ENCODE measurements around the gene TAS2R3. TPM values are rescaled to one million over a fixed set of nuclear protein-coding genes. Genes with fewer than 3 reads are reported as not detected.
A peak's percentile ranks its signal among the peaks of the same experiment; 100 is the strongest.

TAS2R3 gene
- total and polyA plus RNA-seq, 9 of the 15 experiments (the other 6 are each of a cell fraction or from before 2014, with no cell fraction given) = 0.37 to 1.9 (median 1.2) TPM; not detected in 2

- TF ChIP-seq CTCF (IDR thresholded peaks at IDR 0.05 in 2 of 3, conservative IDR thresholded peaks at IDR 0.05 in 1 of 3; ENCODE audit: insufficient read depth in 2 of 3, low read depth in 1 of 3, low read length in 3 of 3) (peak; percentile 69 to 89 (median 84)), KLF16 (IDR thresholded peaks at IDR 0.05) (0 out of 2 replicates have a peak, but pooled peaks have one; percentile 26), REST (IDR thresholded peaks at IDR 0.05; ENCODE audit: borderline replicate concordance) (peak; percentile 21; the same call in 1 of the 2 replicates), REST (CRISPR knock-in tag; IDR thresholded peaks at IDR 0.05; ENCODE audit: low read depth) (no peak), TBP (optimal IDR thresholded peaks at IDR 0.05; ENCODE audit: low read depth, low read length) (no peak), RERE (CRISPR knock-in tag; IDR thresholded peaks at IDR 0.05; ENCODE audit: borderline replicate concordance) (no peak), SMARCA4 (IDR thresholded peaks at IDR 0.05) (no peak), SIRT6 (IDR thresholded peaks at IDR 0.05; ENCODE audit: low read depth, low read length) (no peak), ZNF551 (CRISPR knock-in tag; IDR thresholded peaks at IDR 0.05) (no peak), FOXK2 (conservative IDR thresholded peaks at IDR 0.05 in 1 of 2, IDR thresholded peaks at IDR 0.05 in 1 of 2; ENCODE audit: low read depth in 2 of 2) (0 out of 4 replicates have a peak, but pooled peaks have one; percentile 24 to 46), TFAM (CRISPR knock-in tag; conservative IDR thresholded peaks at IDR 0.05) (no peak)
Observed at GRCh38 chr7:141785706-141786552, 22.0 kb downstream of the TAS2R3 start (continued).
